Measurements from ENCODE around the gene LRMDA. TPM values are rescaled to one million over a fixed set of nuclear protein-coding genes. Genes with fewer than 3 reads are reported as not detected.

LRMDA gene
- total RNA-seq, 4 donors from 2014 or later, result 2.2 to 7.8 (median 4.5) TPM

DNA sequence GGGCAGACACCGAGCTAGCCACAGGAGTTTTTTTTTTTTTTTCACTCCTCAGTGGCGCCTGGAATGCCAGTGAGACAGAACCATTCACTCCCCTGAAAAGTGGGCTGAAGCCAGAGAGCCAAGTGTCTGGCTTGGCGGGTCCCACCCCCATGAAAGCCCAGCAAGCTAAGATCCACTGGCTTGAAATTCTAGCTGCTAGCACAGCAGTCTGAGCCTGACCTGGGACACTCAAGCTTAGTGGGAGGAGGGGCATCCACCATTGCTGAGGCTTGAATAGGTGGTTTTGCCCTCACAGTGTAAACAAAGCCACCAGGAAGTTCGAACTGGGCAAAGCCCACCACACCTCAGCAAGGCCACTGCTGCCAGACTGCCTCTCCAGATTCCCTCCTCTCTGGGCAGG is 144.5 kb downstream of the LRMDA start:
- no peak for DNase-seq
- Histone ChIP-seq H3K4me3 (no peak overlapping the region), H3K36me3 (no peaks in the 10 kb centered on the region), H3K27me3 (no peaks in the 10 kb centered on the region), H3K4me1 (no peaks in the 10 kb centered on the region), H3K9me3 (peaks cover 22 to 28% of the 10 kb centered on the region in 2 donors), H3K27ac (no peak overlapping the region)
- 63% methylated on average over 4 of the region's 4 CpGs; no CpG with 5 or more reads in 1 of the 2 donors for WGBS, 2 donors (ENCODE audit: low coverage in 1 of 2)
- in situ Hi-C loops (cut with MboI; ENCODE audit: low pct_ligation_motif_present in 1 of 4, low pct_unique_long_range_greater_than_20kb in 1 of 4, low sequenced_read_pairs in 3 of 4), result no loop called here
- intact Hi-C loops (cut with DNase I; ENCODE audit: low total_unique reads), result no loop called here
- TF ChIP-seq POLR2AphosphoS5 (IDR thresholded peaks at IDR 0.05) (no peak), POLR2A (IDR thresholded peaks at IDR 0.05) (no peak), EP300 (IDR thresholded peaks at IDR 0.05; ENCODE audit: low read depth) (no peak)
- TF ChIP-seq, protein P1, sequence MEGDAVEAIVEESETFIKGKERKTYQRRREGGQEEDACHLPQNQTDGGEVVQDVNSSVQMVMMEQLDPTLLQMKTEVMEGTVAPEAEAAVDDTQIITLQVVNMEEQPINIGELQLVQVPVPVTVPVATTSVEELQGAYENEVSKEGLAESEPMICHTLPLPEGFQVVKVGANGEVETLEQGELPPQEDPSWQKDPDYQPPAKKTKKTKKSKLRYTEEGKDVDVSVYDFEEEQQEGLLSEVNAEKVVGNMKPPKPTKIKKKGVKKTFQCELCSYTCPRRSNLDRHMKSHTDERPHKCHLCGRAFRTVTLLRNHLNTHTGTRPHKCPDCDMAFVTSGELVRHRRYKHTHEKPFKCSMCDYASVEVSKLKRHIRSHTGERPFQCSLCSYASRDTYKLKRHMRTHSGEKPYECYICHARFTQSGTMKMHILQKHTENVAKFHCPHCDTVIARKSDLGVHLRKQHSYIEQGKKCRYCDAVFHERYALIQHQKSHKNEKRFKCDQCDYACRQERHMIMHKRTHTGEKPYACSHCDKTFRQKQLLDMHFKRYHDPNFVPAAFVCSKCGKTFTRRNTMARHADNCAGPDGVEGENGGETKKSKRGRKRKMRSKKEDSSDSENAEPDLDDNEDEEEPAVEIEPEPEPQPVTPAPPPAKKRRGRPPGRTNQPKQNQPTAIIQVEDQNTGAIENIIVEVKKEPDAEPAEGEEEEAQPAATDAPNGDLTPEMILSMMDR (IDR thresholded peaks at IDR 0.05), result no peak

DNA sequence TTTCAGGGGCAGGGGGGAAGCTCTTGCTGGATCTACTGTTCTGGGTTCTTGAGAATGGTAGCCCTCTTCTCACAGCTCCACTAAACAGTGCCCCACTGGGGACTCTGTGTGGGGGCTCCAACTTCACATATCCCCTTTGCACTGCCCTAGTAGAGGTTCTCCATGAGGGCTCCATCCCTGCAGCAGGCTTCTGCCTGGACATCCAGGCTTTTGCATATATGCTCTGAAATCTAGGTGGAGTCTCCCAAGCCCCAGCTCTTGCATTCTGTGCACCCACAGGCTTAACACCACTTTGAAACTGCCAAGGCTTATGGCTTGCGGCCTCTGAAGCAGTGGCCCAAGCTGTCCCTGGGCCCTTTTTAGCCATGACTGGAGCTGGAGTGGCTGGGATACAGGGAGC is 150.7 kb downstream of the LRMDA start:
- H3K36me3 ChIP-seq, result no peaks in the 10 kb centered on the region

GRCh38 chr10:75585294-75585693 is 153.9 kb downstream of the LRMDA start:
- in situ Hi-C loops (cut with MboI; ENCODE audit: low pct_ligation_motif_present in 1 of 4, low pct_unique_long_range_greater_than_20kb in 1 of 4, low sequenced_read_pairs in 3 of 4), result no loop called here

More for the DNA sequence above, 150.7 kb downstream of the LRMDA start:
- TF ChIP-seq POLR2A (IDR thresholded peaks at IDR 0.05), result no peak
- TF ChIP-seq, protein P1 (IDR thresholded peaks at IDR 0.05), result no peak
- WGBS, 2 donors (ENCODE audit: low coverage in 1 of 2), result 100% methylated on average over 1 of the region's 1 CpG; no CpG with 5 or more reads in 1 of the 2 donors
- H3K27ac ChIP-seq, result no peak overlapping the region
- no peak overlapping the region for H3K4me3 ChIP-seq
- in situ Hi-C loops (cut with MboI; ENCODE audit: low pct_ligation_motif_present in 1 of 4, low pct_unique_long_range_greater_than_20kb in 1 of 4, low sequenced_read_pairs in 3 of 4) (no loop called here), intact Hi-C loops (cut with DNase I; ENCODE audit: low total_unique reads) (no loop called here)
- H3K9me3 ChIP-seq, result peaks cover 11 to 21% of the 10 kb centered on the region in 2 donors
- no peak for DNase-seq
- no peaks in the 10 kb centered on the region for H3K4me1 ChIP-seq
- no peaks in the 10 kb centered on the region for H3K27me3 ChIP-seq

DNA sequence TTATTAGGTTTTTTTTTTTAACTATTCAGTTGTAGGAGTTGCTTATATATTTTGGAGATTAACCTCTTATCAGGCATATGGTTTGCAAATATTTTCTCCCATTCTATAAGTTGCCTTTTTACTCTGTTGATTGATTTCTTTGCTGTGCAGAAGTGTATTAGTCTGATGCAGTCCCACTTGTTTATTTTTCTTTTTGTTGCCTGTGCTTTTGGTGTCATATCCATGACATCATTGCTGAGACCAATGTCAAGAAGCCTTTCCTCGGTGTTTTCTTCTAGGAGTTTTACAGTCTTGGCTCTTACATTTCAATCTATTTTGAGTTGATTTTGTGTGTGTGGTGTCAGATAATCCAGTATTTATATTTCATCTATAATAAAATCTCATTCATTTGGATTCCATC is 155.4 kb downstream of the LRMDA start:
- WGBS, 2 donors (ENCODE audit: low coverage in 1 of 2), result 85 to 97% methylated on average over 1 of the region's 1 CpG
- Histone ChIP-seq H3K4me1 (no peaks in the 10 kb centered on the region), H3K27ac (no peak overlapping the region), H3K4me3 (no peak overlapping the region), H3K27me3 (no peaks in the 10 kb centered on the region), H3K36me3 (no peaks in the 10 kb centered on the region), H3K9me3 (peaks cover 8 to 12% of the 10 kb centered on the region in 2 donors)
- no peak for DNase-seq
- in situ Hi-C loops (cut with MboI; ENCODE audit: low pct_ligation_motif_present in 1 of 4, low pct_unique_long_range_greater_than_20kb in 1 of 4, low sequenced_read_pairs in 3 of 4), result no loop called here
- intact Hi-C loops (cut with DNase I; ENCODE audit: low total_unique reads), result no loop called here
- TF ChIP-seq POLR2AphosphoS5 (IDR thresholded peaks at IDR 0.05), result no peak

More at GRCh38 chr10:75585294-75585693, 153.9 kb downstream of the LRMDA start:
- DNase-seq, result no peak
- peaks cover 11 to 21% of the 10 kb centered on the region in 2 donors for H3K9me3 ChIP-seq
- H3K27ac ChIP-seq, result no peak overlapping the region
- no peaks in the 10 kb centered on the region for H3K4me1 ChIP-seq
- no peak overlapping the region for H3K4me3 ChIP-seq
- TF ChIP-seq POLR2A (IDR thresholded peaks at IDR 0.05) (no peak), EP300 (IDR thresholded peaks at IDR 0.05; ENCODE audit: low read depth) (no peak), POLR2AphosphoS5 (IDR thresholded peaks at IDR 0.05) (no peak)
- TF ChIP-seq, protein P1 (IDR thresholded peaks at IDR 0.05), result no peak
- H3K36me3 ChIP-seq, result no peaks in the 10 kb centered on the region
- 97 to 100% methylated on average over 1 of the region's 1 CpG for WGBS, 2 donors (ENCODE audit: low coverage in 1 of 2)
- intact Hi-C loops (cut with DNase I; ENCODE audit: low total_unique reads), result no loop called here
- no peaks in the 10 kb centered on the region for H3K27me3 ChIP-seq

DNA sequence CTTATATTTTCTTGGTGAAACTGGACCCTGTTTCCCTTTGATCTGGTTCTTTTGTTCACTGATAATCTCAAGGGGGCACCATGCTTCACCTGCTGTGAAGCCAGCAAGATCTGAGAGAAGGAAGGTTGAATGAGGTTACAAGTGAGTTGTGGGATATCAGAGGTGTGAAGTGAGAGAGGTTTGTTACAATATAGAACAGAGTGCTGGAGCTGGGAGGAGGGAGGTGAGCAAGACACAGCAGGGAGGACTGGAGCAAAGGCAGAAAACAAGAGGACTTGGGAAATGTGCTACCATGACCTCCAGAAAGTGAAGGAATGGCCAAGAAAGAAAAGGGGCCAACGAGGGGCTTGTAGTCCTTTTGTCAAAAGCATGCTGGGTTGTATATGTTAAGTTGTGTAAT is 156.6 kb downstream of the LRMDA start:
- in situ Hi-C loops (cut with MboI; ENCODE audit: low pct_ligation_motif_present in 1 of 4, low pct_unique_long_range_greater_than_20kb in 1 of 4, low sequenced_read_pairs in 3 of 4), result no loop called here
- DNase-seq, result no peak
- intact Hi-C loops (cut with DNase I; ENCODE audit: low total_unique reads), result no loop called here
- TF ChIP-seq POLR2AphosphoS5 (IDR thresholded peaks at IDR 0.05) (no peak), POLR2A (IDR thresholded peaks at IDR 0.05) (no peak), EP300 (IDR thresholded peaks at IDR 0.05; ENCODE audit: low read depth) (no peak)
- TF ChIP-seq, protein P1 (IDR thresholded peaks at IDR 0.05), result no peak
- H3K27me3 ChIP-seq, result no peaks in the 10 kb centered on the region
- WGBS, 2 donors (ENCODE audit: low coverage in 1 of 2), result 56% methylated on average over 1 of the region's 1 CpG; no CpG with 5 or more reads in 1 of the 2 donors
- no peak overlapping the region for H3K27ac ChIP-seq
- H3K4me3 ChIP-seq, result no peak overlapping the region
- H3K4me1 ChIP-seq, result no peaks in the 10 kb centered on the region
- no peaks in the 10 kb centered on the region for H3K36me3 ChIP-seq
- H3K9me3 ChIP-seq, result no peaks in the 10 kb centered on the region

Data from transverse colon (tissue), 4 donors.